Mammary epithelial cell (primary cell): ENCODE results near the gene MIPOL1.

Source experiments
- EZH2 ChIP-seq: IDR thresholded peaks from 2 replicates; pipeline ENCODE4 v1.6.1; 2012; ENCODE audit warnings: low read length, inconsistent platforms, borderline replicate concordance
- TF ChIP-seq, protein P1 (sequence below), 2 donors: IDR thresholded peaks in 1 of 2; conservative IDR thresholded peaks in 1 of 2; 2 replicates each; pipeline ENCODE4 v1.5.1; 2011 to 2012; ENCODE audit warnings: inconsistent platforms in 2 of 2, low read length in 2 of 2, mild to moderate bottlenecking in 2 of 2, control low read depth in 1 of 2, low read depth in 1 of 2; ENCODE audit not compliant: insufficient read depth in 1 of 2; ENCODE audit errors: extremely low read depth in 1 of 2

- TF ChIP-seq, protein P1, sequence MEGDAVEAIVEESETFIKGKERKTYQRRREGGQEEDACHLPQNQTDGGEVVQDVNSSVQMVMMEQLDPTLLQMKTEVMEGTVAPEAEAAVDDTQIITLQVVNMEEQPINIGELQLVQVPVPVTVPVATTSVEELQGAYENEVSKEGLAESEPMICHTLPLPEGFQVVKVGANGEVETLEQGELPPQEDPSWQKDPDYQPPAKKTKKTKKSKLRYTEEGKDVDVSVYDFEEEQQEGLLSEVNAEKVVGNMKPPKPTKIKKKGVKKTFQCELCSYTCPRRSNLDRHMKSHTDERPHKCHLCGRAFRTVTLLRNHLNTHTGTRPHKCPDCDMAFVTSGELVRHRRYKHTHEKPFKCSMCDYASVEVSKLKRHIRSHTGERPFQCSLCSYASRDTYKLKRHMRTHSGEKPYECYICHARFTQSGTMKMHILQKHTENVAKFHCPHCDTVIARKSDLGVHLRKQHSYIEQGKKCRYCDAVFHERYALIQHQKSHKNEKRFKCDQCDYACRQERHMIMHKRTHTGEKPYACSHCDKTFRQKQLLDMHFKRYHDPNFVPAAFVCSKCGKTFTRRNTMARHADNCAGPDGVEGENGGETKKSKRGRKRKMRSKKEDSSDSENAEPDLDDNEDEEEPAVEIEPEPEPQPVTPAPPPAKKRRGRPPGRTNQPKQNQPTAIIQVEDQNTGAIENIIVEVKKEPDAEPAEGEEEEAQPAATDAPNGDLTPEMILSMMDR (conservative IDR thresholded peaks at IDR 0.05 in 1 of 2, IDR thresholded peaks at IDR 0.05 in 1 of 2; ENCODE audit: extremely low read depth in 1 of 2, insufficient read depth in 1 of 2, low read depth in 1 of 2, low read length in 2 of 2): no peak
- peak; percentile 74 for TF ChIP-seq EZH2
These were observed 393.7 kb downstream of the MIPOL1 start for GRCh38 chr14:37591311-37591940.
